ENCODE data around the gene BSX. TPM values are rescaled to one million over a fixed set of nuclear protein-coding genes. Genes with fewer than 3 reads are reported as not detected.
A peak's percentile ranks its signal among the peaks of the same experiment; 100 is the strongest.

The BSX gene
- total RNA-seq, 1 donor from 2014 or later: not detected

DNA sequence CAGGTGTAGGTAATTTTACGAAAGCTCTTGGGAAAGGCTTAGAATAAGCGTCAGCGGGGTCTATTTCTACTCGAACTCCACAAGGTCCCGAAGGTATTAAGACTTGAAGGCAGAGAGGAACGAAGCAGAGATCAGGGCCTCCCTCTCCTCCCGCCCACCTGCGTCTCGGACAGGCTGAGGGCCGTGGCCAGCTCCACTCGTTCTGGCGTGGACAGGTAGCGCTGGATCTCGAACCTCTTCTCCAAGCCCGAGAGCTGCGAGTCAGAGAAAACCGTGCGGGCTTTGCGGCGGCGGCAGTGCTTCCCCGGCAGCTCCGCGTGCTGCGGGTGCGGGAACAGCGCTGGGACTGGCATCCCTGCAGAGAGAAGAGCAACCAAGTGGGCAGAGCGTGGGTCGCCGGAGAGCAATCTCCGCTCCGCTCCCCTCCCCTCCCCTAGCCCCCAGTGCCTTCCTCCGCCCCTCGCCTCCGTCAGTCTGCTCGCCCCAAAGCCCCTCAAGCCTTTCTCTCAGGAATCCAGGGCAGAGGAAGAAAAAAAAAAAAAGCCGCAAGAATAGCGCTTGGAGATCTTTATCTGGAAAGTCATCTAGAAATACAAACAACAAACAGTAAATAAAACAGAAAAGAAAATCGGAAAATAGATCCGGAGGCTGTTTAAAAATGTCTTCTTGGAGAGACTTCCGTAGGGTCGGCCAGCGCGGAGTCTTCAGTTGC is 2.4 kb downstream of the BSX start:
- H3K27ac Mint-ChIP-seq: no peak overlapping the region
- no peak overlapping the region for H2AFZ ChIP-seq (replicated peaks)
- peak overlapping the region; percentile 73 for H3K4me3 Mint-ChIP-seq
- TF ChIP-seq EZH2phosphoT487 (IDR thresholded peaks at IDR 0.05) (peak; percentile 95), EZH2 (IDR thresholded peaks at IDR 0.05) (peak; percentile 96)
- TF ChIP-seq, protein P1, sequence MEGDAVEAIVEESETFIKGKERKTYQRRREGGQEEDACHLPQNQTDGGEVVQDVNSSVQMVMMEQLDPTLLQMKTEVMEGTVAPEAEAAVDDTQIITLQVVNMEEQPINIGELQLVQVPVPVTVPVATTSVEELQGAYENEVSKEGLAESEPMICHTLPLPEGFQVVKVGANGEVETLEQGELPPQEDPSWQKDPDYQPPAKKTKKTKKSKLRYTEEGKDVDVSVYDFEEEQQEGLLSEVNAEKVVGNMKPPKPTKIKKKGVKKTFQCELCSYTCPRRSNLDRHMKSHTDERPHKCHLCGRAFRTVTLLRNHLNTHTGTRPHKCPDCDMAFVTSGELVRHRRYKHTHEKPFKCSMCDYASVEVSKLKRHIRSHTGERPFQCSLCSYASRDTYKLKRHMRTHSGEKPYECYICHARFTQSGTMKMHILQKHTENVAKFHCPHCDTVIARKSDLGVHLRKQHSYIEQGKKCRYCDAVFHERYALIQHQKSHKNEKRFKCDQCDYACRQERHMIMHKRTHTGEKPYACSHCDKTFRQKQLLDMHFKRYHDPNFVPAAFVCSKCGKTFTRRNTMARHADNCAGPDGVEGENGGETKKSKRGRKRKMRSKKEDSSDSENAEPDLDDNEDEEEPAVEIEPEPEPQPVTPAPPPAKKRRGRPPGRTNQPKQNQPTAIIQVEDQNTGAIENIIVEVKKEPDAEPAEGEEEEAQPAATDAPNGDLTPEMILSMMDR (IDR thresholded peaks at IDR 0.05): no peak
- peak overlapping the region; percentile 25 for H3K4me3 ChIP-seq
- peaks cover 5% of the 10 kb centered on the region for H3K9me3 Mint-ChIP-seq
- H3K36me3 ChIP-seq: no peaks in the 10 kb centered on the region
- H3K4me1 Mint-ChIP-seq: peaks cover 45% of the 10 kb centered on the region
- no peaks in the 10 kb centered on the region for H3K9me3 ChIP-seq (ENCODE audit: low read depth)
- no peak overlapping the region for H3K27ac ChIP-seq
- H3K27me3 ChIP-seq: peaks cover 100% of the 10 kb centered on the region
- peaks cover 94% of the 10 kb centered on the region for H3K27me3 Mint-ChIP-seq (ENCODE audit: insufficient read depth, low read depth)
- no peaks in the 10 kb centered on the region for H3K79me2 ChIP-seq (ENCODE audit: low read depth)
- no peaks in the 10 kb centered on the region for H3K36me3 Mint-ChIP-seq
- peaks cover 71% of the 10 kb centered on the region for H4K20me1 ChIP-seq (ENCODE audit: low read depth)
- no peak overlapping the region for H3K9ac ChIP-seq
- peaks cover 31% of the 10 kb centered on the region for H3K4me1 ChIP-seq
- H3K4me2 ChIP-seq: peak overlapping the region; percentile 63
- H3F3A ChIP-seq (ENCODE audit: low read depth): peaks cover 32% of the 10 kb centered on the region
- DNase-seq (ENCODE audit: low spot score): peak; percentile 47

DNA sequence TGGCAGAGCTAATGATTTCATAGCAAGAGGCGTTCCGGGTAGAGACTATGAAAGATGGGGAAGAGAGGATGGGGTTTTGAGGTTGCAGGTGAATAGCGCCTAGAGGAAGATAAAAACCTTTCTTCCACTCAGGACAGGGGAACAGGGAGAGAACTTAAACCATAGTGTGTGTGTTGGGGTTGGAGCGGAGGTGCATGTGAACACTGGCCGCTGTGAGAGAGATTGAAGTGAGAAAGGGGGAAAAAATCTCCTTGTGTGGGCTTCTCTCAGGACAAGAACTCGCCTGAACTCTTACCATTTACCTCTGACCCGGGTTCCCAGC is 3.4 kb downstream of the BSX start:
- peaks cover 40% of the 10 kb centered on the region for H3K4me1 Mint-ChIP-seq
- Histone ChIP-seq H2AFZ (replicated peaks) (no peak overlapping the region), H3K4me3 (no peak overlapping the region), H3K4me1 (peaks cover 28% of the 10 kb centered on the region), H3K79me2 (ENCODE audit: low read depth) (no peaks in the 10 kb centered on the region), H3K4me2 (no peak overlapping the region), H3K36me3 (no peaks in the 10 kb centered on the region), H3K9me3 (ENCODE audit: low read depth) (no peaks in the 10 kb centered on the region), H3F3A (ENCODE audit: low read depth) (peaks cover 26% of the 10 kb centered on the region), H3K9ac (no peak overlapping the region), H3K27ac (no peak overlapping the region), H3K27me3 (peaks cover 100% of the 10 kb centered on the region), H4K20me1 (ENCODE audit: low read depth) (peaks cover 74% of the 10 kb centered on the region)
- peaks cover 95% of the 10 kb centered on the region for H3K27me3 Mint-ChIP-seq (ENCODE audit: insufficient read depth, low read depth)
- H3K9me3 Mint-ChIP-seq: peaks cover 5% of the 10 kb centered on the region
- TF ChIP-seq EZH2 (IDR thresholded peaks at IDR 0.05) (no peak), EZH2phosphoT487 (IDR thresholded peaks at IDR 0.05) (no peak)
- TF ChIP-seq, protein P1 (IDR thresholded peaks at IDR 0.05): no peak
- H3K36me3 Mint-ChIP-seq: no peaks in the 10 kb centered on the region
- no peak overlapping the region for H3K27ac Mint-ChIP-seq
- no peak for DNase-seq (ENCODE audit: low spot score)
- H3K4me3 Mint-ChIP-seq: peak overlapping the region; percentile 8

DNA sequence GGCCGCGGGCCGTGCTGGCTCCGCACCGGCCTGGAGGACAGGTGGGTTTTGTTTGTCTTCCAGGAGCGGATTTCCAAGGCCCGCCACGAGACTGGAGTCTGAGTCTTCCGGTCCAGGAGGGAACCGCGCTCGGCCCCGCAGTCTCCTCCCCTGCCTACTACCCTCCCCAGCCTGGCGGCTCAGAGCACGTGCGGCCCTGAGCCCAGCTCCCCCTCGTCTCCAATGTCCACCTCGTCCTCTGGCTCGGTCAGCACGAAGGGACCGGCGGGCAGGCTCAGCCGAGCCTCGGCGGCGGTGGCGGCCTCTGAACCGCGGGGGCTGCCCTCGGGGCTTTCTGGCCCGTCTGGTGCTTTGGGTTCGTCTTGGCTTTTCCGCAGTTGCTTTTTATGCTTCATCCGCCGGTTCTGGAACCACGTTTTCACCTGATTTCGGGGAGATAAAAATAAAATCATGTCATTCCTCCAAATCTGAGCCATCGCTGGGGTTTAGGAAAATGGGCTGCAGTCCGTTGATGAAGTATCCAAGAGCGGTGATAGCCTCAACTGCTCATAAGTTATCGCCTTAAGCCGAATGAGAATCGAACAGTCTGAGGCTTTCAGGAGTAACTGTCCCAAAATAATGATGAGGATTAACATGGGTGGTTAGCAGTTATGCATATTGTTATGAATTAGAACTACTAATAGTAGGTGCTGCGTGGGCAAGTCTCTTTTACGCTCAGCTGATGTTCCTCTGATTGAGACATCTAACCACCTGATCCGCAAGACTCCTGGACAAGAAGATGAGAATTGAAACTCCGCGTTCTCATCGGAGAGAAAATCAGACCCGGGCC is 4.0 kb downstream of the BSX start:
- TF ChIP-seq, protein P1 (IDR thresholded peaks at IDR 0.05): no peak
- TF ChIP-seq EZH2 (IDR thresholded peaks at IDR 0.05) (peak; percentile 90), EZH2phosphoT487 (IDR thresholded peaks at IDR 0.05) (peak; percentile 68)
- peak overlapping the region; percentile 98 for H2AFZ ChIP-seq (replicated peaks)

More for the DNA sequence above, 4.0 kb downstream of the BSX start:
- H3K27me3 Mint-ChIP-seq (ENCODE audit: insufficient read depth, low read depth): peaks cover 93% of the 10 kb centered on the region
- Histone ChIP-seq H3F3A (ENCODE audit: low read depth) (peaks cover 22% of the 10 kb centered on the region), H3K9ac (no peak overlapping the region), H3K4me2 (peak overlapping the region; percentile 89), H3K27ac (no peak overlapping the region), H3K4me1 (peaks cover 28% of the 10 kb centered on the region), H3K4me3 (peak overlapping the region; percentile 52), H4K20me1 (ENCODE audit: low read depth) (peaks cover 72% of the 10 kb centered on the region), H3K9me3 (ENCODE audit: low read depth) (no peaks in the 10 kb centered on the region), H3K79me2 (ENCODE audit: low read depth) (no peaks in the 10 kb centered on the region), H3K36me3 (no peaks in the 10 kb centered on the region), H3K27me3 (peaks cover 100% of the 10 kb centered on the region)
- H3K36me3 Mint-ChIP-seq: no peaks in the 10 kb centered on the region
- H3K9me3 Mint-ChIP-seq: peaks cover 5% of the 10 kb centered on the region
- H3K4me3 Mint-ChIP-seq: peak overlapping the region; percentile 8
- H3K27ac Mint-ChIP-seq: no peak overlapping the region
- peaks cover 40% of the 10 kb centered on the region for H3K4me1 Mint-ChIP-seq
- DNase-seq (ENCODE audit: low spot score): peak; percentile 79
